HepG2 (cell line): ENCODE measurements around the gene MTHFD1L. TPM values are rescaled to one million over a fixed set of nuclear protein-coding genes. Genes with fewer than 3 reads are reported as not detected.

Experiments used
- CHD2 ChIP-seq: IDR thresholded peaks from 2 replicates; pipeline ENCODE4 v1.6.1; 2011; ENCODE audit warnings: low read depth, low read length, improper control_type of control experiment
- HMGA1 ChIP-seq: sonication (generic); formaldehyde crosslinking; conservative IDR thresholded peaks from 2 replicates; pipeline ENCODE4 v1.4.0; 2020; ENCODE audit warnings: missing genetic modification reagents
- IRF9 ChIP-seq: sonication (generic); formaldehyde crosslinking; IDR thresholded peaks from 2 replicates; pipeline ENCODE4 v1.8.0; 2022; ENCODE audit warnings: missing genetic modification reagents, mild to moderate bottlenecking, borderline replicate concordance
- KIAA2018 ChIP-seq: sonication (generic); formaldehyde crosslinking; IDR thresholded peaks from 2 replicates; pipeline ENCODE4 v1.5.0; 2020; ENCODE audit warnings: mild to moderate bottlenecking, missing genetic modification reagents, borderline replicate concordance
- MEF2D ChIP-seq: sonication (generic); formaldehyde crosslinking; IDR thresholded peaks from 2 replicates; pipeline ENCODE4 v1.5.1; 2020; ENCODE audit warnings: mild to moderate bottlenecking, missing genetic modification reagents
- NR2F6 ChIP-seq, 2 experiments: IDR thresholded peaks; 2 replicates each; pipeline ENCODE4 v1.6.1; 2016; ENCODE audit warnings: antibody characterized with exemption in 1 of 2, mild to moderate bottlenecking in 1 of 2
- TRAFD1 ChIP-seq: sonication (generic); formaldehyde crosslinking; IDR thresholded peaks from 2 replicates; pipeline ENCODE4 v1.5.1; 2020; ENCODE audit warnings: missing genetic modification reagents, mild to moderate bottlenecking, borderline replicate concordance
- ZBTB10 ChIP-seq: sonication (generic); formaldehyde crosslinking; IDR thresholded peaks from 2 replicates; pipeline ENCODE4 v1.4.0; 2020; ENCODE audit warnings: missing genetic modification reagents, borderline replicate concordance
- ZNF225 ChIP-seq: sonication (generic); formaldehyde crosslinking; IDR thresholded peaks from 2 replicates; pipeline ENCODE4 v1.4.0; 2020; ENCODE audit warnings: mild to moderate bottlenecking, missing genetic modification reagents
- ZNF550 ChIP-seq: sonication (generic); formaldehyde crosslinking; IDR thresholded peaks from 2 replicates; pipeline ENCODE4 v1.4.0; 2020; ENCODE audit warnings: mild to moderate bottlenecking, missing genetic modification reagents, borderline replicate concordance
- ZNF614 ChIP-seq: IDR thresholded peaks from 2 replicates; pipeline ENCODE4 v1.6.1; 2018; ENCODE audit warnings: missing biosample characterization, missing genetic modification reagents, inconsistent platforms, borderline replicate concordance
- polyA plus RNA-seq, 8 experiments: library from polyadenylated mRNA; depleted of rRNA in 3 of 8; stranded (reverse) in 7 of 8; unstranded in 1 of 8; fragments of >200 nt; fragmentation: Illumina TruSeq in 4 of 8; extraction: Trizol in 4 of 8; gene quantifications; 2 replicates each; pipeline versions ENCODE4 v1.2.1 to v1.2.3, GENCODE V29; 2011 to 2016; ENCODE audit warnings: low read depth in 4 of 8, missing spikeins in 1 of 8, mixed read lengths in 1 of 8; ENCODE audit not compliant: insufficient read depth in 1 of 8
- total RNA-seq, 5 experiments: library from RNA; depleted of rRNA; stranded (reverse); fragments of >200 nt; fragmentation: Illumina TruSeq; extraction: Trizol; gene quantifications; 2 replicates each; pipeline ENCODE4 v1.2.3, GENCODE V29; 2016; ENCODE audit warnings: low read depth in 1 of 5

Gene MTHFD1L
- total and polyA plus RNA-seq, 2 of the 13 experiments (the other 11 are each of a cell fraction or from before 2014, with no cell fraction given), result 24.0 to 39.6 TPM

GRCh38 chr6:150906641-150907326, 41.3 kb downstream of the MTHFD1L start (continued):
- TF ChIP-seq NR2F6 (IDR thresholded peaks at IDR 0.05) (no peak), NR2F6 (CRISPR knock-in tag; IDR thresholded peaks at IDR 0.05) (no peak), ZBTB10 (CRISPR knock-in tag) (no peak), HMGA1 (no peak), CHD2 (no peak), IRF9 (CRISPR knock-in tag) (no peak), ZNF550 (CRISPR knock-in tag) (no peak), KIAA2018 (CRISPR knock-in tag) (no peak), ZNF225 (CRISPR knock-in tag) (no peak), TRAFD1 (CRISPR knock-in tag) (no peak), MEF2D (no peak), ZNF614 (CRISPR knock-in tag) (no peak)
